PC-3 (cell line): ENCODE data around the gene ZGRF1. TPM values are rescaled to one million over a fixed set of nuclear protein-coding genes. Genes with fewer than 3 reads are reported as not detected.
"Not testable (repeated sequence)": the region's sequence is repeated elsewhere in the genome, so short reads cannot be mapped to it uniquely, and the experiment has no call there.

Experiments used
- ATAC-seq: fragments of 200-7000 bp; cut with Tn5 transposase; 2 replicates; pipeline ENCODE4 v1.9.1; 2020; ENCODE audit warnings: mild to moderate bottlenecking, moderate library complexity
- BruUV-seq: library from RNA; stranded (reverse); fragments of 400-500 nt; replicated peaks from 2 replicates; lab custom pipeline; 2021; lab: Mats Ljungman, UMichigan
- CTCF ChIA-PET: fragments of 300-600 bp; sonication (Branson Sonifier 250); formaldehyde crosslinking; loops from one replicate; lab custom pipeline; 2022; ENCODE audit warnings: antibody characterized with exemption; lab: Charles Lee
- POLR2A ChIA-PET: fragments of 300-600 bp; sonication (Branson Sonifier 250); formaldehyde crosslinking; loops from one replicate; lab custom pipeline; 2022; ENCODE audit warnings: antibody characterized with exemption; ENCODE audit not compliant: unreplicated experiment; lab: Charles Lee
- DNase-seq: peaks from one replicate; pipeline ENCODE4 v3.0.0-alpha.2; 2015
- H2AFZ ChIP-seq: fragments of 300-600 bp; sonication (generic); 2 replicates; pipeline ENCODE4 v1.6.0; 2016; ENCODE audit warnings: antibody characterized with exemption, low read length
- H3F3A ChIP-seq: fragments of 300-600 bp; sonication (generic); one replicate; pipeline ENCODE4 v1.6.0; 2017; ENCODE audit warnings: antibody characterized with exemption, low read length, control low read depth, mild to moderate bottlenecking; ENCODE audit not compliant: unreplicated experiment
- H3K27ac ChIP-seq: fragments of 300-600 bp; sonication (generic); 2 replicates; pipeline ENCODE4 v1.5.1; 2016; ENCODE audit warnings: mild to moderate bottlenecking, low read length
- H3K27me3 ChIP-seq: fragments of 300-600 bp; sonication (generic); 2 replicates; pipeline ENCODE4 v1.6.1; 2016; ENCODE audit warnings: low read length, mixed read lengths
- H3K36me3 ChIP-seq: fragments of 300-600 bp; sonication (generic); 2 replicates; pipeline ENCODE4 v1.6.1; 2016; ENCODE audit warnings: low read depth, mixed run types, low read length, mixed read lengths
- H3K4me1 ChIP-seq: fragments of 300-600 bp; sonication (generic); 2 replicates; pipeline ENCODE4 v1.5.1; 2016; ENCODE audit warnings: low read length; ENCODE audit not compliant: insufficient read depth
- H3K4me2 ChIP-seq: fragments of 300-600 bp; sonication (generic); 2 replicates; pipeline ENCODE4 v1.6.0; 2016; ENCODE audit warnings: low read length
- H3K4me3 ChIP-seq: fragments of 300-600 bp; sonication (generic); 2 replicates; pipeline ENCODE4 v1.5.1; 2016; ENCODE audit warnings: mild to moderate bottlenecking, low read length, mixed read lengths
- H3K79me2 ChIP-seq: fragments of 300-600 bp; sonication (generic); 2 replicates; pipeline ENCODE4 v1.6.1; 2017; ENCODE audit warnings: low read length, mixed read lengths
- H3K9ac ChIP-seq: fragments of 300-600 bp; sonication (generic); 2 replicates; pipeline ENCODE4 v1.6.0; 2016; ENCODE audit warnings: mild to moderate bottlenecking, low read length
- H3K9me2 ChIP-seq: fragments of 300-600 bp; sonication (generic); replicated peaks from 2 replicates; pipeline ENCODE4 v1.6.1; 2016; ENCODE audit warnings: mixed run types, low read length, mixed read lengths
- H3K9me3 ChIP-seq: fragments of 300-600 bp; sonication (generic); 2 replicates; pipeline ENCODE4 v1.6.1; 2016; ENCODE audit warnings: low read length, mixed read lengths
- H4K20me1 ChIP-seq: fragments of 300-600 bp; sonication (generic); 2 replicates; pipeline ENCODE4 v1.6.1; 2016; ENCODE audit warnings: low read length, mixed read lengths
- CTCF ChIP-seq: fragments of 300-600 bp; sonication (generic); conservative IDR thresholded peaks from 2 replicates; pipeline ENCODE4 v1.5.1; 2017; ENCODE audit warnings: antibody characterized with exemption, low read depth, mild to moderate bottlenecking, low read length
- EZH2 ChIP-seq: fragments of 300-600 bp; sonication (generic); IDR thresholded peaks from one replicate; pipeline ENCODE4 v1.6.1; 2017; ENCODE audit warnings: antibody characterized with exemption, mild to moderate bottlenecking, low read length; ENCODE audit not compliant: unreplicated experiment
- EZH2phosphoT487 ChIP-seq: fragments of 300-600 bp; sonication (generic); IDR thresholded peaks from 2 replicates; pipeline ENCODE4 v1.6.1; 2018; ENCODE audit warnings: mild to moderate bottlenecking, antibody characterized with exemption, low read length, borderline replicate concordance
- intact Hi-C: fragments of 100-400 bp; cut with micrococcal nuclease; formaldehyde crosslinking; loops from 2 replicates; pipeline ENCODE4 v1.9.0; 2023
- total RNA-seq: library from RNA; depleted of rRNA; stranded (reverse); fragments of >200 nt; gene quantifications from 2 replicates; pipeline ENCODE4 v1.2.3, GENCODE V29; 2014

Gene ZGRF1
- total RNA-seq, 1 experiment from 2014 or later = 7.3 TPM

- H3K9me3 ChIP-seq = no peaks in the 10 kb centered on the region
These were observed 36.4 kb upstream of the ZGRF1 start for GRCh38 chr4:112673076-112673475.

GRCh38 chr4:112668131-112668530 is 31.4 kb upstream of the ZGRF1 start:
- H3K9ac ChIP-seq = no peak overlapping the region
- TF ChIP-seq EZH2 (no peak), CTCF (no peak), EZH2phosphoT487 (no peak)
- H2AFZ ChIP-seq = no peak overlapping the region
- ChIA-PET CTCF (no interaction called here), POLR2A (no interaction called here)
- no peak for ATAC-seq
- no peaks in the 10 kb centered on the region for H3K4me1 ChIP-seq
- BruUV-seq = no TSS peak
- H3K4me3 ChIP-seq = no peak overlapping the region
- H3K27me3 ChIP-seq = no peaks in the 10 kb centered on the region
- no peaks in the 10 kb centered on the region for H3K9me2 ChIP-seq
- no peaks in the 10 kb centered on the region for H3F3A ChIP-seq
- no peaks in the 10 kb centered on the region for H4K20me1 ChIP-seq
- H3K9me3 ChIP-seq = no peaks in the 10 kb centered on the region
- no peak overlapping the region for H3K4me2 ChIP-seq
- no peak for DNase-seq
- intact Hi-C loops = no loop called here
- no peak overlapping the region for H3K27ac ChIP-seq
- no peaks in the 10 kb centered on the region for H3K79me2 ChIP-seq
- no peaks in the 10 kb centered on the region for H3K36me3 ChIP-seq

More at GRCh38 chr4:112673076-112673475, 36.4 kb upstream of the ZGRF1 start:
- no peak for TF ChIP-seq EZH2
- no peak for TF ChIP-seq CTCF
- no peak for TF ChIP-seq EZH2phosphoT487
- no peak for ATAC-seq
- no peak for DNase-seq
- H3K4me3 ChIP-seq = no peak overlapping the region
- no peaks in the 10 kb centered on the region for H4K20me1 ChIP-seq
- H3K9me2 ChIP-seq = no peaks in the 10 kb centered on the region
- H3F3A ChIP-seq = no peaks in the 10 kb centered on the region
- ChIA-PET POLR2A (no interaction called here), CTCF (no interaction called here)
- no peaks in the 10 kb centered on the region for H3K4me1 ChIP-seq
- H3K4me2 ChIP-seq = no peak overlapping the region
- H3K9ac ChIP-seq = no peak overlapping the region
- intact Hi-C loops = no loop called here
- no peaks in the 10 kb centered on the region for H3K79me2 ChIP-seq
- no peaks in the 10 kb centered on the region for H3K27me3 ChIP-seq
- BruUV-seq = no TSS peak
- no peaks in the 10 kb centered on the region for H3K36me3 ChIP-seq
- no peak overlapping the region for H3K27ac ChIP-seq
- no peak overlapping the region for H2AFZ ChIP-seq

GRCh38 chr4:112664611-112665010 is 27.9 kb upstream of the ZGRF1 start:
- CTCF ChIA-PET = no interaction called here
- H3K9ac ChIP-seq = no peak overlapping the region
- H3K4me1 ChIP-seq = no peaks in the 10 kb centered on the region
- H3K27ac ChIP-seq = no peak overlapping the region
- no peaks in the 10 kb centered on the region for H3K9me3 ChIP-seq
- H3K4me3 ChIP-seq = no peak overlapping the region
- POLR2A ChIA-PET = no interaction called here
- H3K9me2 ChIP-seq = no peaks in the 10 kb centered on the region
- no peaks in the 10 kb centered on the region for H4K20me1 ChIP-seq
- H3F3A ChIP-seq = peaks cover 2% of the 10 kb centered on the region
- ATAC-seq (peak; percentile 98), DNase-seq (peak; percentile 74)
- no peak overlapping the region for H2AFZ ChIP-seq
- H3K36me3 ChIP-seq = no peaks in the 10 kb centered on the region
- H3K27me3 ChIP-seq = no peaks in the 10 kb centered on the region
- intact Hi-C loops = no loop called here
- no TSS peak for BruUV-seq
- H3K4me2 ChIP-seq = no peak overlapping the region
- no peaks in the 10 kb centered on the region for H3K79me2 ChIP-seq
- TF ChIP-seq CTCF = no peak
- TF ChIP-seq EZH2phosphoT487 = no peak
- TF ChIP-seq EZH2 = no peak

DNA sequence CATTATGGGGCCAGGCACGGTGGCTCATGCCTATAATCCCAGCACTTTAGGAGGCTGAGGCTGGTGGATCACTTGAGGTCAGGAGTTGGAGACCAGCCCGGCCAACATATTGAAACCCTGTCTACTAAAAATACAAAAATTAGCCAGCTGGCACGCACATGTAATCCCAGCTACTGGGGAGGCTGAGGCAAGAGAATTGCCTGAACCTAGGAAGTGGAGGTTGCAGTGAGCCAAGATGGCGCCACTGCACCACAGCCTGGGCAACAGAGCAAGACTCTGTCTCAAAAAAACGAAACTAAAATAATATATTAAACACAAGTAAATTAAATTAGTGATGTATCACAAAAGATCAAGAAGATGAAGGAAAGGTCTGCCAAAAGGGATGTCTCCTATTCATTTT is 19.4 kb upstream of the ZGRF1 start:
- H2AFZ ChIP-seq, POLR2A ChIA-PET, BruUV-seq, CTCF ChIA-PET, intact Hi-C loops, H3K4me3 ChIP-seq, H3K9me3 ChIP-seq, H3K4me1 ChIP-seq, H3K27me3 ChIP-seq, DNase-seq, H3K9me2 ChIP-seq, H3K36me3 ChIP-seq, ATAC-seq, H3K79me2 ChIP-seq, H3K9ac ChIP-seq, H3K4me2 ChIP-seq, H3F3A ChIP-seq, H4K20me1 ChIP-seq, H3K27ac ChIP-seq: not testable (repeated sequence)
